ENCODE results near the gene TCL1A. TPM values are rescaled to one million over a fixed set of nuclear protein-coding genes. Genes with fewer than 3 reads are reported as not detected.
"Not testable (repeated sequence)": the region's sequence is repeated elsewhere in the genome, so short reads cannot be mapped to it uniquely, and the experiment has no call there.

Gene TCL1A
- total RNA-seq, 8 experiments from 2014 or later = 1.1 TPM; not detected in 7

DNA sequence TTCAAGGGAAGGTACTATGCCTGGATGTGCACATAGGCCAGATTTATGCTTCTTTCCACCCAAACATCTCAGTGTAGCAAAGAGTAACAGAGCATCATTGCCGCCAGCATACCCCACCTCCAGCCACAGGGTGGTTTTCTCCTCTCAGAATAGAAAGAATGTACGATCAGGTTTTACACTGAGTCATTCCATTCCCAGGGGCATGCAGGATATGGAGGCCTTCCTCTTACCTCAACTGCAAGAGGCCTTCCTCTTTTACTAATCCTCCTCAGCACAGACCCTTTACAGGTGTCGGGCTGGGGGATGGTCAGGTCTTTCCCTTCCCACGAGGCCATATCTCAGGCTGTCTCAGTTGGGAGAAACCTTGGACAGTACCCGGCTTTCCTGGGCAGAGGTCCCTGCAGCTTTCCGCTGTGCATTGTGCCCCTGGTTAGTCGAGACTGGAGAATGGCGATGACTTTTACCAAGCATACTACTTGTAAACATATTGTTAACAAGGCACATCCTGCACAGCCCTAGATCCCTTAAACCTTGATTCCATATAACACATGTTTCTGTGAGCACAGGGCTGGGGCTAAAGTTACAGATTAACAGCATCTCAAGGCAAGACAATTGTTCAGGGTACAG is 15.6 kb upstream of the TCL1A start:
- ATAC-seq (replicated peaks in 6 of 8); in situ Hi-C loops (cut with MboI; ENCODE audit: low pct_unique_long_range_greater_than_20kb in 2 of 9, low sequenced_read_pairs in 9 of 9, unreplicated experiment in 9 of 9); H3K27ac ChIP-seq; H3K4me1 ChIP-seq (replicated peaks in 1 of 2); H3K4me3 ChIP-seq: not testable (repeated sequence)
- WGBS, 10 experiments = 0 to 87% (median 74%) methylated on average over 1 to 5 of the region's 8 CpGs; no CpG with 5 or more reads in 3 of the 10 experiments

DNA sequence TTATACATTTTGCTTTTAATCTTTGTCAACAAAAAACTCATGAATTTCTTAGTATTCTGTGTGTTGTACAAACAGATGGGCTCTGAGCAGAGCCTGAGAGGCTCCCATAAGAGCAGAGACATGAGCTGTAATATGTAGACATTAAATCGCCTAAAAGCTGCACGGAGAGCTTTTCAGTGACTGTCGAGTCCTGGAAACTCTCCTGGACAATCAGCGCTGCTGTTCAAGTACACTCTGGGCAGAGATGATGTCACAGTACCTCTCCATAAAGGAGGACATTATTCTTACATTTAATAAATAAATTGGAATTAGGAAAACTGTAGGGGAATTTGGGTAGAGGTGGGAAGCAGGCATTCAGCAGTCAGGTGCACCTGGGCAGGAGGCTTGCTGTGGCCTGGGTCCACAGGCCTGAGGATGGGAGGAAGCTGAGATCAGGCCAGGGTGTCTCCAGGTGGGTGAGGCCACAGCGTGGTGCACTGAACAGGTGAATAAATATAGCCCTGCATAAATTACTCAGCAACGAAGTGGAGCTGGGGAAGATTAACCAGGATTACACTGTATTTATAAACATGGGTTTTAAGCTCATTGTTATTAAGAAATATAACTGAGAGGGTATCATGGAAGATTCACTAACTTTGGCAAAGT is 13.3 kb upstream of the TCL1A start:
- Histone ChIP-seq H3K4me3 (no peak overlapping the region), H3K27ac (no peak overlapping the region), H3K4me1 (replicated peaks in 1 of 2) (peaks cover 0 to 5% of the 10 kb centered on the region in 2 donors)
- no peak for ATAC-seq (replicated peaks in 6 of 8)
- in situ Hi-C loops (cut with MboI; ENCODE audit: low pct_unique_long_range_greater_than_20kb in 2 of 9, low sequenced_read_pairs in 9 of 9, unreplicated experiment in 9 of 9) = no loop called here
- WGBS, 10 experiments = 5 to 80% (median 48%) methylated on average over 2 to 6 of the region's 6 CpGs; no CpG with 5 or more reads in 2 of the 10 experiments

DNA sequence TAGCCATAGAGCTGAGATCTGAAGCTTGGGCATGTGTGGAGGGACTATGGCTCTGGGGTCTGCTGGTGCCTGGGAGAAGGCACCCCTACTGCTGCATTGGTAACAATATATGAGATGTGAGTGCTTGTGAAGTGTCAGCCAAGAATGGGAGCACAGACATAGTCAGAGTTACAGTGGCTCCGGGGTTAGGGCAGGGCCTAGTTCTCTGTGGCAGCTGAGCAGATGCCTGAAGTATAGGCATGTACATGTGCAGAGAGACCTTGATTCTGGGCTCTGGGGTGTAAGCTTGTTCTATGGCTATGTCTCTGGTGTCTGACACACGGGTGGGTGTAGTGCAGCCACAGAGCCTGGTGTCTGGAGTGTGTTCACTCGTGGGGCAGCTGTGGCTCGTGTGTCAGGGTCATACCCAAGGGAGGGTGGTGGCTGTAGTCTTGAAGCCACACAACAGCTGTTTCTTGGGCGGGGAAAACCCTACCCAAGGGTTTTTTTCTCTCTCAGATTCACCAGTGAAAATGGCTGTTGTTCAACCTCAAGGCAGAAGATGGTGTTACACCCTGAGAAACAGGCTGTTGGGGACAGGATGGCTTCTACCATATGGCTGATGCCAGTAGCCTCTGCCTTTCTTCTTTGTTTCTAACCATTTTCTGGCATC is 11.9 kb upstream of the TCL1A start:
- in situ Hi-C loops (cut with MboI; ENCODE audit: low pct_unique_long_range_greater_than_20kb in 2 of 9, low sequenced_read_pairs in 9 of 9, unreplicated experiment in 9 of 9) = no loop called here
- H3K4me1 ChIP-seq (replicated peaks in 1 of 2) = peaks cover 0 to 5% of the 10 kb centered on the region in 2 donors
- ATAC-seq (replicated peaks in 6 of 8) = no peak
- 0 to 100% (median 60%) methylated on average over 1 to 2 of the region's 5 CpGs; no CpG with 5 or more reads in 3 of the 10 experiments for WGBS, 10 experiments
- no peak overlapping the region for H3K4me3 ChIP-seq
- H3K27ac ChIP-seq = no peak overlapping the region

DNA sequence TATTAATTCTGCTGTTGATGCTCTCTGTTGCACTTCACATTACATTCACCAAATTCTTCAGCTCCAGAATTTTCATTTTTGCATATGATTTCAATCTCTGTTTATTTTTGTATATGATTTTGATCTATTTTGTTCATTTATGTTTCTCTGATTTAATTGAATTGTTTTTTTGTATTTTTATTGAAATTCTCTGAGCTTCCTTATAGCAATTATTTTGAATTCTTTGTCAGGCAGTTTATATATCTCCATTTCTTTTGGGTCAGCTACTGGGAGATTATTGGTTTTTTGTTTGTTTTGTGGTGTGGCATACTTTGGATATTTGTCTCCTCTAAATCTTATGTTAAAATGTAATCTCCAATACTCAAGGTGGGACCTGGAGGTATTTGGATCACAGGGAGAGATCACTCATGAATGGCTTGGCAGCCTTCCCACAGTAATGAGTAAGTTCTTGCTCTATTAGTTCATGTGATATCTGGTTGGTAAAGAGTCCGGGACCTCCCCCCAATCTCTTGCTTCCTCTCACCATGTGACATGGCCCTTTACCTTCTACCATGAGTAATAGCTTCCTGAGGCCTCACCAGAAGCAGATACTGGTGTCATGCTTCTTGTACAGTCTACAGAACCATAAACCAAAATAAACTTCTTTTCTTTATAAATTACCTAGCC is 8.7 kb upstream of the TCL1A start:
- no peaks in the 10 kb centered on the region for H3K4me1 ChIP-seq (replicated peaks in 1 of 2)
- no peak overlapping the region for H3K4me3 ChIP-seq
- H3K27ac ChIP-seq = no peak overlapping the region
- in situ Hi-C loops (cut with MboI; ENCODE audit: low pct_unique_long_range_greater_than_20kb in 2 of 9, low sequenced_read_pairs in 9 of 9, unreplicated experiment in 9 of 9) = no loop called here
- no peak for ATAC-seq (replicated peaks in 6 of 8)
- 43 to 67% (median 50%) methylated on average over 1 of the region's 1 CpG; no CpG with 5 or more reads in 6 of the 10 experiments for WGBS, 10 experiments

DNA sequence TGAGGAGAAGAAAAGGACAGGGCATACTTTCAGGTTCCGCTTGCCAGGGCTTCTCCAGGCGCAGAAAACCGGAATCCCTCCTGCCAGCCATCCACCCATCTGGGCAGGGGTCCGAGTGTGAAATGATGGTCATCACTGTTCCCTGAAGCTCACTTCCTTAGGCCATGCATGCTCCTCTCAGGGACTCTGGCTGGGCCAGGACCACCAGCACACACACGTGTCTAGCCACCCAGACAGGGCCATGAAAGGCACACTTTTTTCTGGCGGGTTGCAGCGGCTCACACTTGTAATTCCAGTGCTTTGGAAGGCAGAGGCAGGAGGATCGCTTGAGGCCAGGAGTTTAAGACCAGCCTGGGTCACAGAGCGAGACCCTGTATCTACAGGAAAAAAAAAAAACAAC is 1.5 kb downstream of the TCL1A start:
- 14 to 100% (median 85%) methylated on average over 1 to 5 of the region's 9 CpGs; no CpG with 5 or more reads in 2 of the 10 experiments for WGBS, 10 experiments
- Histone ChIP-seq H3K27ac (no peak overlapping the region), H3K4me3 (no peak overlapping the region), H3K4me1 (replicated peaks in 1 of 2) (no peaks in the 10 kb centered on the region)
- in situ Hi-C loops (cut with MboI; ENCODE audit: low pct_unique_long_range_greater_than_20kb in 2 of 9, low sequenced_read_pairs in 9 of 9, unreplicated experiment in 9 of 9) = no loop called here
- no peak for ATAC-seq (replicated peaks in 6 of 8)

DNA sequence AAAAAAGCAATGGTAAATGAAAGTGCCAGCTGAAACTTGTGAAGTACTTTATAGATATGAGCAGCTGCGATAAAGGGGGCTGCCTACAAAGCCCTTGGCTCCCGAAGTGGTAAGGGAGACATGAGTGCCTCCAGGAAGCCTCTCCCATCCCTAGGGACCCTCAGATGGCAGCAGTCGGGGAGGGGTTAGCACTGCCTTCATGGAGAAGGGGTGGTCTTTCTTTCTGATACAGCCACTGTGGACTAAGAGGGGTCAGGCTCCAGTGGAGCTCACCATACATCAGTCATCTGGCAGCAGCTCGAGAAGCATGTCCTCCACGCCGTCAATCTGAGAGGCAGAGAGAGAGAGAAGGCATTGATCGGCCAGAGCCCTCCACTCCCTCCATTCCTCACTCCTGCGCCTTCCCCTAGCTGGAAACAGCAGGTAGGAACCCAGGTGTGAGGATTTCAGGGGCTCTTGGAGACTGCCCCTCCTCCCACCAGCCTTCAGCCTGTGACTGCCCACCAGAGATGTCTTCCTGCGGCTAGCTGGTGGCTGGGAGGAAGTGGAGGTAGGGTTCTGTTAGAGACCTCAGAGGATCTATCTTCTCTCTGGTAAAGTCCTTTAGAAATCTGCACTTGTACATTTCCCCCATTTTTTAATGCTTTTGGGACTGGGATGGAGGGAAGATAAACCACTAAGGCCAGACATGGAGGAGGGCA is 2.3 kb downstream of the TCL1A start:
- no peaks in the 10 kb centered on the region for H3K4me1 ChIP-seq (replicated peaks in 1 of 2)
- no peak overlapping the region for H3K4me3 ChIP-seq
- in situ Hi-C loops (cut with MboI; ENCODE audit: low pct_unique_long_range_greater_than_20kb in 2 of 9, low sequenced_read_pairs in 9 of 9, unreplicated experiment in 9 of 9) = no loop called here
- ATAC-seq (replicated peaks in 6 of 8) = no peak
- 10 to 100% (median 70%) methylated on average over 1 to 4 of the region's 9 CpGs for WGBS, 10 experiments
- H3K27ac ChIP-seq = no peak overlapping the region

DNA sequence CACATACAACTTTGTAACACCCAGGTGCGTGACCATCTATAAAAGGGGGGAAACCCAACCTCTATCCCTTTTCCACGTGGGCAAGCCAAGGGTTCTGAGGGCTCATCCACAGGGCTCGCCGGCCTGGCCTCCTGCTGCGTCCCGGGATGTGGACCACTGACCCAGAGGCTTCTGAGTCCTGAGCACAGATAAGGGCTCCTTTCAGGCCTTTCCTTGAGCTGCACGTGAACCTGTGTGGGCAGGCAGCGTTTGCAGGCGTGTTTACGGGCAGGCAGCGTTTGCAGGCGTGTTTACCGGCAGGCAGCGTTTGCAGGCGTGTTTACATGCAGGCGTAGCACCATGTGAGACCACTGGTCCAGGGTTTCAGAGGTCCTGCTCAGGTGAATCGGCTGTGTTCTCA is 3.8 kb downstream of the TCL1A start:
- no peak for ATAC-seq (replicated peaks in 6 of 8)
- H3K4me3 ChIP-seq = no peak overlapping the region
- 40 to 100% (median 87%) methylated on average over 1 to 9 of the region's 17 CpGs; no CpG with 5 or more reads in 2 of the 10 experiments for WGBS, 10 experiments
- in situ Hi-C loops (cut with MboI; ENCODE audit: low pct_unique_long_range_greater_than_20kb in 2 of 9, low sequenced_read_pairs in 9 of 9, unreplicated experiment in 9 of 9) = no loop called here
- H3K27ac ChIP-seq = no peak overlapping the region
- no peaks in the 10 kb centered on the region for H3K4me1 ChIP-seq (replicated peaks in 1 of 2)

DNA sequence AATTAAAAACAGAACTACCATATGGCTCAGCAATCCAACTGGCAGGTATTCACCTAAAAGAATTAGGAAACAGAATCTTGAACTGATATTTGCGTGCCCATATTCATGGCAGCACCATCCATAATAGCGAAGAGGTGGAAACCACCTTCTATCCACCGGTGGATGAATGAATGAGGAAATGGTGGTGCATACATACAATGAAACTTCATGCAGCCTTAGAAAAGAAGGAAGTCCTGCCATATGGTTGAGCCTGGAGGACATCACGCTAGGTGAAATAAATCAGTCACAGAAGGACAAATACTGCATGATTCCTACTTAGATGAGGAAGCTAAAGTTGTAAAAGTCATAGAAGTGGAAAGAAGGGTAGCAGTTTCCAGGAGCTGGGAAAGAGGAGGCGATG is 6.6 kb downstream of the TCL1A start:
- 4 to 93% (median 81%) methylated on average over 2 to 5 of the region's 5 CpGs; no CpG with 5 or more reads in 3 of the 10 experiments for WGBS, 10 experiments
- Histone ChIP-seq H3K27ac (no peak overlapping the region), H3K4me3 (no peak overlapping the region), H3K4me1 (replicated peaks in 1 of 2) (no peaks in the 10 kb centered on the region)
- in situ Hi-C loops (cut with MboI; ENCODE audit: low pct_unique_long_range_greater_than_20kb in 2 of 9, low sequenced_read_pairs in 9 of 9, unreplicated experiment in 9 of 9) = no loop called here
- no peak for ATAC-seq (replicated peaks in 6 of 8)

DNA sequence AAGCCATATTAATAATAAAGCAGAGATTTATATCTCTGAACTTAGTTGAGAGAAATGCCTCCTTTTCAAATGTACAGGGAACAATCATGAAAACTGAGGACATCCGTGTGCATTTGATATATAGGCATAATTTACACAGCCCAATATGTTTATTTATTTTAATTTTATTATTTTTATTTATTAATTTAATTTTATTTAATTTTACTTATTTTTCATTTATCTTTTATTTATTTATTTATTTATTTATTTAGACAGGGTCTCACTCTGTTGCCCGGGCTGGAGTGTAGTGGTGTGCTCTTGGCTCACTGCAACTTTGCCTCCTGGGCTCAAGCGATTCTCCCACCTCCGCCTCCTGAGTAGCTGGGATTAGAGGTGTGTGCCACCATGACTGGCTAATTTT is 8.4 kb downstream of the TCL1A start:
- no peak for ATAC-seq (replicated peaks in 6 of 8)
- in situ Hi-C loops (cut with MboI; ENCODE audit: low pct_unique_long_range_greater_than_20kb in 2 of 9, low sequenced_read_pairs in 9 of 9, unreplicated experiment in 9 of 9) = no loop called here
- Histone ChIP-seq H3K4me3 (no peak overlapping the region), H3K4me1 (replicated peaks in 1 of 2) (no peaks in the 10 kb centered on the region), H3K27ac (no peak overlapping the region)
- WGBS, 10 experiments = 17 to 97% (median 74%) methylated on average over 2 to 4 of the region's 4 CpGs; no CpG with 5 or more reads in 2 of the 10 experiments

DNA sequence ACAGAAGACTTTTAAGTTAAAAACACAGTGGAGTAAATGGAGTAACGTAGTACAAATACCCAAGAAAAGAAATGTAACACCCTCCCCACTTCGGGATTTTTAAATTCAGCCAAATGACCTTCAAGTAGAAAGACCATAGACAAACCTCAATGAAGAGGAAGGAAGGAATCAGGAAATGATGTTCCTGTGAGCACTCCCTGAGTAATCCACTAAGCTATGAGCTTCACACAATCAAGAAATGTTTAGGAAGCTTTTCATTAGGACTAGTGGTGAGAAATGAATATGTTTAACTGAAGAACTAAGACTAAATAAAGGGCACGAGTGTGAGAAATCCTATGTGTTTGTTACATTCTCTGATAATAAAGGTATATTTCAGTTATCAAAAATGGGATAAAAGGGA is 10.1 kb downstream of the TCL1A start:
- no peaks in the 10 kb centered on the region for H3K4me1 ChIP-seq (replicated peaks in 1 of 2)
- no peak for ATAC-seq (replicated peaks in 6 of 8)
- in situ Hi-C loops (cut with MboI; ENCODE audit: low pct_unique_long_range_greater_than_20kb in 2 of 9, low sequenced_read_pairs in 9 of 9, unreplicated experiment in 9 of 9) = no loop called here
- no peak overlapping the region for H3K4me3 ChIP-seq
- 23 to 100% (median 67%) methylated on average over 1 to 3 of the region's 3 CpGs; no CpG with 5 or more reads in 1 of the 10 experiments for WGBS, 10 experiments
- no peak overlapping the region for H3K27ac ChIP-seq

DNA sequence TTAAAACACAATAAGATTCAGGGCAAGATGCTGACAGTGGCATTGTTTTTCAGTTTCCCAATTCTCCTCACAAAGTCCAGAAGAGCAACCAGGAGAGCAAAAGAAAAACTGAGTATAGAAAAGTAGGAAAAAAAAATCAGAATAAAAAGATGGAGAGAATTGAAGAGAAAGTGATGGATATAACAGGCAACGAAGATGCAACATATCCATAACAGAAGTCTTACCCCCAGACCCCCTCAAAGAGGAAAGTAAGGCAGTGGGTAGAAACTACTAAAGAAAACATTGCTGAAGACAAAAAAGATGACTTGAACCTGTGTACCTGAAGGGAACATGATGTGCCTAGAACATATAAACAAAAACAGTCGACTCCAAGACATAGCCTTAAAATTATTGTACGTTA is 10.6 kb downstream of the TCL1A start:
- 5 to 89% (median 71%) methylated on average over 3 of the region's 3 CpGs for WGBS, 10 experiments
- Histone ChIP-seq H3K27ac (no peak overlapping the region), H3K4me3 (no peak overlapping the region), H3K4me1 (replicated peaks in 1 of 2) (no peaks in the 10 kb centered on the region)
- in situ Hi-C loops (cut with MboI; ENCODE audit: low pct_unique_long_range_greater_than_20kb in 2 of 9, low sequenced_read_pairs in 9 of 9, unreplicated experiment in 9 of 9) = no loop called here
- no peak for ATAC-seq (replicated peaks in 6 of 8)

DNA sequence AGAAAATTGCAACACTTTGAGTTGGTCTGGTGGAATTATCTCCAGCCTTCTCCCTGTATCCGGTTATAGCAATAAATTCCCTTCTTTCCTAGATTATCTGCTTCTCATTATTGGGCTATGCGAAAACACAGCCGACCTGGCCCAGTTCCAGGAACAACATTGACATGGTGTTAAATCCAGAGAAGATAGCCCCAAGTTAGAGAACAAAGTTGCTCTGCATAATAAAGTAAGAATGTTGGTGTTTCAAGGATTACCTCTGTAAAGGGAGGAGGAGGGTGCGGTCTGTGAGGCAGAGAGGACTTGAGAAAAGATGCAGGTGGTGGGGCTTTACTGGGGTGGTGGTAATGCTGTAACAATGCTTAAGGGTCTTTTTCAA is 12.1 kb downstream of the TCL1A start:
- 0 to 83% (median 17%) methylated on average over 1 to 3 of the region's 4 CpGs; no CpG with 5 or more reads in 4 of the 10 experiments for WGBS, 10 experiments
- no peak overlapping the region for H3K27ac ChIP-seq
- peak in 1 of 8 experiments; percentile 80 for ATAC-seq (replicated peaks in 6 of 8)
- no peak overlapping the region for H3K4me3 ChIP-seq
- H3K4me1 ChIP-seq (replicated peaks in 1 of 2) = no peaks in the 10 kb centered on the region
- in situ Hi-C loops (cut with MboI; ENCODE audit: low pct_unique_long_range_greater_than_20kb in 2 of 9, low sequenced_read_pairs in 9 of 9, unreplicated experiment in 9 of 9) = no loop called here

Measured in motor neuron (in vitro differentiated cells).